ENCODE data around the gene UPF2. TPM values are rescaled to one million over a fixed set of nuclear protein-coding genes. Genes with fewer than 3 reads are reported as not detected.

The UPF2 gene
- total RNA-seq, 1 donor from 2014 or later = 25.1 TPM

GRCh38 chr10:11902646-11903045 is 140.0 kb downstream of the UPF2 start:
- TF ChIP-seq, protein P1, sequence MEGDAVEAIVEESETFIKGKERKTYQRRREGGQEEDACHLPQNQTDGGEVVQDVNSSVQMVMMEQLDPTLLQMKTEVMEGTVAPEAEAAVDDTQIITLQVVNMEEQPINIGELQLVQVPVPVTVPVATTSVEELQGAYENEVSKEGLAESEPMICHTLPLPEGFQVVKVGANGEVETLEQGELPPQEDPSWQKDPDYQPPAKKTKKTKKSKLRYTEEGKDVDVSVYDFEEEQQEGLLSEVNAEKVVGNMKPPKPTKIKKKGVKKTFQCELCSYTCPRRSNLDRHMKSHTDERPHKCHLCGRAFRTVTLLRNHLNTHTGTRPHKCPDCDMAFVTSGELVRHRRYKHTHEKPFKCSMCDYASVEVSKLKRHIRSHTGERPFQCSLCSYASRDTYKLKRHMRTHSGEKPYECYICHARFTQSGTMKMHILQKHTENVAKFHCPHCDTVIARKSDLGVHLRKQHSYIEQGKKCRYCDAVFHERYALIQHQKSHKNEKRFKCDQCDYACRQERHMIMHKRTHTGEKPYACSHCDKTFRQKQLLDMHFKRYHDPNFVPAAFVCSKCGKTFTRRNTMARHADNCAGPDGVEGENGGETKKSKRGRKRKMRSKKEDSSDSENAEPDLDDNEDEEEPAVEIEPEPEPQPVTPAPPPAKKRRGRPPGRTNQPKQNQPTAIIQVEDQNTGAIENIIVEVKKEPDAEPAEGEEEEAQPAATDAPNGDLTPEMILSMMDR (conservative IDR thresholded peaks at IDR 0.05) = no peak
- Mint-ChIP-seq H3K27ac (ENCODE audit: unreplicated experiment) (no peak overlapping the region), H3K4me1 (peaks cover 8% of the 10 kb centered on the region), H3K9me3 (no peaks in the 10 kb centered on the region), H3K27me3 (ENCODE audit: low read depth) (no peaks in the 10 kb centered on the region), H3K4me3 (no peak overlapping the region), H3K36me3 (ENCODE audit: low read depth) (no peaks in the 10 kb centered on the region)
- no peak for DNase-seq (ENCODE audit: low read depth, low spot score)

GRCh38 chr10:11901833-11902475 is 140.7 kb downstream of the UPF2 start:
- DNase-seq (ENCODE audit: low read depth, low spot score) = no peak
- no peaks in the 10 kb centered on the region for H3K27me3 Mint-ChIP-seq (ENCODE audit: low read depth)
- TF ChIP-seq, protein P1 (conservative IDR thresholded peaks at IDR 0.05) = no peak
- H3K4me3 Mint-ChIP-seq = no peak overlapping the region
- H3K27ac Mint-ChIP-seq (ENCODE audit: unreplicated experiment) = no peak overlapping the region
- no peaks in the 10 kb centered on the region for H3K9me3 Mint-ChIP-seq
- H3K36me3 Mint-ChIP-seq (ENCODE audit: low read depth) = no peaks in the 10 kb centered on the region
- H3K4me1 Mint-ChIP-seq = peaks cover 8% of the 10 kb centered on the region

- Mint-ChIP-seq H3K4me3 (no peak overlapping the region), H3K36me3 (ENCODE audit: low read depth) (no peaks in the 10 kb centered on the region), H3K4me1 (peaks cover 4% of the 10 kb centered on the region), H3K27ac (ENCODE audit: unreplicated experiment) (no peak overlapping the region), H3K9me3 (no peaks in the 10 kb centered on the region), H3K27me3 (ENCODE audit: low read depth) (no peaks in the 10 kb centered on the region)
- no peak for DNase-seq (ENCODE audit: low read depth, low spot score)
- TF ChIP-seq, protein P1 (conservative IDR thresholded peaks at IDR 0.05) = no peak
Observed at GRCh38 chr10:11901454-11901832, 141.2 kb downstream of the UPF2 start.

GRCh38 chr10:11901036-11901301 is 141.6 kb downstream of the UPF2 start:
- no peaks in the 10 kb centered on the region for H3K36me3 Mint-ChIP-seq (ENCODE audit: low read depth)

GRCh38 chr10:11899067-11899876 is 143.3 kb downstream of the UPF2 start:
- no peak overlapping the region for H3K4me3 Mint-ChIP-seq
- TF ChIP-seq, protein P1 (conservative IDR thresholded peaks at IDR 0.05) = no peak
- H3K27ac Mint-ChIP-seq (ENCODE audit: unreplicated experiment) = no peak overlapping the region
- no peaks in the 10 kb centered on the region for H3K9me3 Mint-ChIP-seq
- peaks cover 4% of the 10 kb centered on the region for H3K4me1 Mint-ChIP-seq
- H3K27me3 Mint-ChIP-seq (ENCODE audit: low read depth) = no peaks in the 10 kb centered on the region
- no peak for DNase-seq (ENCODE audit: low read depth, low spot score)
- H3K36me3 Mint-ChIP-seq (ENCODE audit: low read depth) = no peaks in the 10 kb centered on the region

More at GRCh38 chr10:11901036-11901301, 141.6 kb downstream of the UPF2 start:
- H3K4me3 Mint-ChIP-seq = no peak overlapping the region
- H3K27ac Mint-ChIP-seq (ENCODE audit: unreplicated experiment) = no peak overlapping the region
- DNase-seq (ENCODE audit: low read depth, low spot score) = no peak
- H3K27me3 Mint-ChIP-seq (ENCODE audit: low read depth) = no peaks in the 10 kb centered on the region
- no peaks in the 10 kb centered on the region for H3K9me3 Mint-ChIP-seq
- H3K4me1 Mint-ChIP-seq = peaks cover 4% of the 10 kb centered on the region
- TF ChIP-seq, protein P1 (conservative IDR thresholded peaks at IDR 0.05) = no peak
